GM23338 (cell line): Measurements from ENCODE around the gene CASK. TPM values are rescaled to one million over a fixed set of nuclear protein-coding genes. Genes with fewer than 3 reads are reported as not detected.

Experiments
- ATAC-seq: fragments of 200-7000 bp; cut with Tn5 transposase; 3 replicates; pipeline ENCODE4 v1.9.1; 2020
- DNase-seq: peaks from one replicate; pipeline ENCODE4 v3.0.0-alpha.2; 2015; ENCODE audit warnings: low spot score
- H2AFZ ChIP-seq: fragments of 200-600 bp; sonication (generic); 2 replicates; pipeline ENCODE4 v1.8.0; 2016; ENCODE audit warnings: antibody characterized with exemption, mild to moderate bottlenecking, moderate library complexity
- H3F3A ChIP-seq: fragments of 200-600 bp; sonication (generic); replicated peaks from 2 replicates; pipeline ENCODE4 v1.8.0; 2017; ENCODE audit warnings: antibody characterized with exemption, mixed run types, low read depth
- H3K27ac ChIP-seq: fragments of 200-600 bp; sonication (generic); 2 replicates; pipeline ENCODE4 v1.6.1; 2016; ENCODE audit warnings: low read depth
- H3K27me3 ChIP-seq: fragments of 200-600 bp; sonication (generic); 2 replicates; pipeline ENCODE4 v1.8.0; 2016; ENCODE audit warnings: mild to moderate bottlenecking, mixed run types, moderate library complexity; ENCODE audit not compliant: insufficient read depth
- H3K36me3 ChIP-seq: fragments of 200-600 bp; sonication (generic); 2 replicates; pipeline ENCODE4 v1.8.0; 2016; ENCODE audit warnings: mild to moderate bottlenecking; ENCODE audit not compliant: insufficient read depth
- H3K4me1 ChIP-seq: fragments of 200-600 bp; sonication (generic); 2 replicates; pipeline ENCODE4 v1.8.0; 2016; ENCODE audit warnings: mild to moderate bottlenecking, moderate library complexity; ENCODE audit not compliant: insufficient read depth
- H3K4me2 ChIP-seq: fragments of 200-600 bp; sonication (generic); 2 replicates; pipeline ENCODE4 v1.7.1; 2017; ENCODE audit warnings: mixed run types
- H3K4me3 ChIP-seq: fragments of 200-600 bp; sonication (generic); 2 replicates; pipeline ENCODE4 v1.6.1; 2016; ENCODE audit warnings: mixed run types
- H3K79me2 ChIP-seq: fragments of 200-600 bp; sonication (generic); replicated peaks from 2 replicates; pipeline ENCODE4 v1.8.0; 2017; ENCODE audit warnings: mild to moderate bottlenecking; ENCODE audit not compliant: insufficient read depth
- H3K9me2 ChIP-seq: fragments of 200-600 bp; sonication (generic); 2 replicates; pipeline ENCODE4 v1.8.0; 2017; ENCODE audit not compliant: insufficient read depth
- H4K20me1 ChIP-seq: fragments of 200-600 bp; sonication (generic); replicated peaks from 2 replicates; pipeline ENCODE4 v1.8.0; 2017; ENCODE audit warnings: mild to moderate bottlenecking; ENCODE audit not compliant: insufficient read depth
- H3K27ac Mint-ChIP-seq: 2 replicates; pipeline ENCODE4 v1.8.0; 2020; ENCODE audit warnings: inconsistent platforms, mild to moderate bottlenecking, moderate library complexity, mixed read lengths
- H3K27me3 Mint-ChIP-seq: 3 replicates; pipeline ENCODE4 v1.8.0; 2022; ENCODE audit warnings: low read depth, mild to moderate bottlenecking, moderate library complexity, mixed read lengths, inconsistent platforms; ENCODE audit not compliant: insufficient read depth, poor library complexity
- H3K36me3 Mint-ChIP-seq: 3 replicates; pipeline ENCODE4 v1.8.0; 2021; ENCODE audit warnings: low read depth, mild to moderate bottlenecking, inconsistent platforms, moderate library complexity, mixed read lengths
- H3K4me1 Mint-ChIP-seq: 3 replicates; pipeline ENCODE4 v1.8.0; 2020; ENCODE audit warnings: mild to moderate bottlenecking, inconsistent platforms, mixed read lengths
- H3K4me3 Mint-ChIP-seq: 3 replicates; pipeline ENCODE4 v1.8.0; 2021; ENCODE audit warnings: moderate library complexity, mild to moderate bottlenecking, inconsistent platforms, mixed read lengths
- H3K9me3 Mint-ChIP-seq: 3 replicates; pipeline ENCODE4 v1.8.0; 2020; ENCODE audit warnings: moderate library complexity, mild to moderate bottlenecking, inconsistent platforms, mixed read lengths
- CREB1 ChIP-seq: fragments of 250-450 bp; sonication (Bioruptor Pico); IDR thresholded peaks from 2 replicates; pipeline ENCODE4 v1.5.0; 2020; ENCODE audit warnings: low read depth, mild to moderate bottlenecking, moderate library complexity
- EZH2 ChIP-seq: fragments of 200-600 bp; sonication (generic); IDR thresholded peaks from one replicate; pipeline ENCODE4 v1.8.0; 2017; ENCODE audit warnings: antibody characterized with exemption, mild to moderate bottlenecking, low read depth; ENCODE audit not compliant: unreplicated experiment
- JUNB ChIP-seq: IDR thresholded peaks from one replicate; pipeline ENCODE4 v1.6.1; 2016; ENCODE audit warnings: antibody characterized with exemption; ENCODE audit not compliant: unreplicated experiment
- POLR2AphosphoS5 ChIP-seq: IDR thresholded peaks from 2 replicates; pipeline ENCODE4 v1.6.1; 2016; ENCODE audit warnings: antibody characterized with exemption, low read depth
- ZNF114 ChIP-seq: fragments of 250-450 bp; sonication (Bioruptor Pico); IDR thresholded peaks from 2 replicates; pipeline ENCODE4 v1.5.0; 2020; ENCODE audit warnings: mild to moderate bottlenecking, moderate library complexity
- ZNF331 ChIP-seq: fragments of 250-450 bp; sonication (Bioruptor Pico); IDR thresholded peaks from 2 replicates; pipeline ENCODE4 v1.5.0; 2020; ENCODE audit warnings: low read depth, mild to moderate bottlenecking, moderate library complexity
- polyA plus RNA-seq: library from polyadenylated mRNA; unstranded; fragments of >200 nt; fragmentation: Nextera tagmentation; extraction: Ambion mirVana; gene quantifications from 2 replicates; pipeline ENCODE4 v1.2.1, GENCODE V29; 2016
- total RNA-seq: library from RNA; depleted of rRNA; stranded (reverse); fragments of >200 nt; shearing (Covaris generic); gene quantifications from 2 replicates; pipeline ENCODE4 v1.2.3, GENCODE V29; 2014
- TF ChIP-seq, protein P1 (sequence below), 2 experiments: fragments of 200-600 bp in 1 of 2; sonication (generic) in 1 of 2; conservative IDR thresholded peaks; 2 replicates each; pipeline versions ENCODE4 v1.5.1 to v1.6.1; 2016 to 2017; ENCODE audit warnings: antibody characterized with exemption in 2 of 2, low read depth in 2 of 2, mild to moderate bottlenecking in 2 of 2, moderate library complexity in 1 of 2
- TF ChIP-seq, protein P2 (sequence below): IDR thresholded peaks from 2 replicates; pipeline ENCODE4 v1.6.1; 2016; ENCODE audit warnings: antibody characterized with exemption
- TF ChIP-seq, protein P3 (sequence below): fragments of 250-450 bp; sonication (Bioruptor Pico); IDR thresholded peaks from 2 replicates; pipeline ENCODE4 v1.5.0; 2020; ENCODE audit warnings: mild to moderate bottlenecking, moderate library complexity
- TF ChIP-seq, protein P4 (sequence below): IDR thresholded peaks from one replicate; pipeline ENCODE4 v1.6.1; 2018; ENCODE audit warnings: antibody characterized with exemption; ENCODE audit not compliant: unreplicated experiment

CASK gene
- total and polyA plus RNA-seq, 2 experiments from 2014 or later: 15.3 to 44.4 TPM

DNA sequence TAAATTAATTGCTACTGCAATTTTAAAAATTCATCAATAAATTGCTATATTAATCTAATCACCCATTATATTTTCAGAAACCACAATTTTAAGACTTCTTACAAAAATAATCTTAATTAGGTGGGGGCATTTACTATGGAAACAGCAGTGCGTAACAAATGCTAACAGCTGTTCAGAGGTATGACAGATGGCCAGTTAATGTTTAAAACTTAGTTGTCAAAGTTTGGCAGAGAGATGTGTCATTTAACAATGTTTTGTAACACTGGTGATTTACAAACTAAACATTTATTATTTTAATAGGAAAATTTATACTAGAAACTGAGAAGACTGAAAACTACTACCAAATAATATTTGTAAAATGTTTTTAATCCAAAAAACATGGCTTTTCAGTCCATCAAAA lies 319.8 kb downstream of the CASK start:
- H3K36me3 ChIP-seq: no peaks in the 10 kb centered on the region
- H3K27me3 ChIP-seq: no peaks in the 10 kb centered on the region
- peaks cover 22% of the 10 kb centered on the region for H3K4me1 ChIP-seq
- Mint-ChIP-seq H3K4me1 (peaks cover 40% of the 10 kb centered on the region), H3K9me3 (no peaks in the 10 kb centered on the region), H3K4me3 (no peak overlapping the region), H3K27me3 (no peaks in the 10 kb centered on the region), H3K27ac (no peak overlapping the region), H3K36me3 (peaks cover 18% of the 10 kb centered on the region; the same call in 1 of the 3 replicates)
- H3K27ac ChIP-seq: peak overlapping the region; percentile 85; the same call in 1 of the 2 replicates
- ATAC-seq (no peak), DNase-seq (no peak)
- no peaks in the 10 kb centered on the region for H3F3A ChIP-seq
- no peaks in the 10 kb centered on the region; the same call in 1 of the 2 replicates for H3K9me2 ChIP-seq
- no peak overlapping the region for H3K4me3 ChIP-seq
- TF ChIP-seq, protein P1, sequence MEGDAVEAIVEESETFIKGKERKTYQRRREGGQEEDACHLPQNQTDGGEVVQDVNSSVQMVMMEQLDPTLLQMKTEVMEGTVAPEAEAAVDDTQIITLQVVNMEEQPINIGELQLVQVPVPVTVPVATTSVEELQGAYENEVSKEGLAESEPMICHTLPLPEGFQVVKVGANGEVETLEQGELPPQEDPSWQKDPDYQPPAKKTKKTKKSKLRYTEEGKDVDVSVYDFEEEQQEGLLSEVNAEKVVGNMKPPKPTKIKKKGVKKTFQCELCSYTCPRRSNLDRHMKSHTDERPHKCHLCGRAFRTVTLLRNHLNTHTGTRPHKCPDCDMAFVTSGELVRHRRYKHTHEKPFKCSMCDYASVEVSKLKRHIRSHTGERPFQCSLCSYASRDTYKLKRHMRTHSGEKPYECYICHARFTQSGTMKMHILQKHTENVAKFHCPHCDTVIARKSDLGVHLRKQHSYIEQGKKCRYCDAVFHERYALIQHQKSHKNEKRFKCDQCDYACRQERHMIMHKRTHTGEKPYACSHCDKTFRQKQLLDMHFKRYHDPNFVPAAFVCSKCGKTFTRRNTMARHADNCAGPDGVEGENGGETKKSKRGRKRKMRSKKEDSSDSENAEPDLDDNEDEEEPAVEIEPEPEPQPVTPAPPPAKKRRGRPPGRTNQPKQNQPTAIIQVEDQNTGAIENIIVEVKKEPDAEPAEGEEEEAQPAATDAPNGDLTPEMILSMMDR (conservative IDR thresholded peaks at IDR 0.05; ENCODE audit: low read depth in 2 of 2): no peak
- TF ChIP-seq ZNF114 (no peak), JUNB (no peak), ZNF331 (no peak), EZH2 (no peak), POLR2AphosphoS5 (no peak), CREB1 (CRISPR knock-in tag) (no peak)
- TF ChIP-seq, protein P2, sequence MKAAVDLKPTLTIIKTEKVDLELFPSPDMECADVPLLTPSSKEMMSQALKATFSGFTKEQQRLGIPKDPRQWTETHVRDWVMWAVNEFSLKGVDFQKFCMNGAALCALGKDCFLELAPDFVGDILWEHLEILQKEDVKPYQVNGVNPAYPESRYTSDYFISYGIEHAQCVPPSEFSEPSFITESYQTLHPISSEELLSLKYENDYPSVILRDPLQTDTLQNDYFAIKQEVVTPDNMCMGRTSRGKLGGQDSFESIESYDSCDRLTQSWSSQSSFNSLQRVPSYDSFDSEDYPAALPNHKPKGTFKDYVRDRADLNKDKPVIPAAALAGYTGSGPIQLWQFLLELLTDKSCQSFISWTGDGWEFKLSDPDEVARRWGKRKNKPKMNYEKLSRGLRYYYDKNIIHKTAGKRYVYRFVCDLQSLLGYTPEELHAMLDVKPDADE: no peak
- TF ChIP-seq, protein P3, sequence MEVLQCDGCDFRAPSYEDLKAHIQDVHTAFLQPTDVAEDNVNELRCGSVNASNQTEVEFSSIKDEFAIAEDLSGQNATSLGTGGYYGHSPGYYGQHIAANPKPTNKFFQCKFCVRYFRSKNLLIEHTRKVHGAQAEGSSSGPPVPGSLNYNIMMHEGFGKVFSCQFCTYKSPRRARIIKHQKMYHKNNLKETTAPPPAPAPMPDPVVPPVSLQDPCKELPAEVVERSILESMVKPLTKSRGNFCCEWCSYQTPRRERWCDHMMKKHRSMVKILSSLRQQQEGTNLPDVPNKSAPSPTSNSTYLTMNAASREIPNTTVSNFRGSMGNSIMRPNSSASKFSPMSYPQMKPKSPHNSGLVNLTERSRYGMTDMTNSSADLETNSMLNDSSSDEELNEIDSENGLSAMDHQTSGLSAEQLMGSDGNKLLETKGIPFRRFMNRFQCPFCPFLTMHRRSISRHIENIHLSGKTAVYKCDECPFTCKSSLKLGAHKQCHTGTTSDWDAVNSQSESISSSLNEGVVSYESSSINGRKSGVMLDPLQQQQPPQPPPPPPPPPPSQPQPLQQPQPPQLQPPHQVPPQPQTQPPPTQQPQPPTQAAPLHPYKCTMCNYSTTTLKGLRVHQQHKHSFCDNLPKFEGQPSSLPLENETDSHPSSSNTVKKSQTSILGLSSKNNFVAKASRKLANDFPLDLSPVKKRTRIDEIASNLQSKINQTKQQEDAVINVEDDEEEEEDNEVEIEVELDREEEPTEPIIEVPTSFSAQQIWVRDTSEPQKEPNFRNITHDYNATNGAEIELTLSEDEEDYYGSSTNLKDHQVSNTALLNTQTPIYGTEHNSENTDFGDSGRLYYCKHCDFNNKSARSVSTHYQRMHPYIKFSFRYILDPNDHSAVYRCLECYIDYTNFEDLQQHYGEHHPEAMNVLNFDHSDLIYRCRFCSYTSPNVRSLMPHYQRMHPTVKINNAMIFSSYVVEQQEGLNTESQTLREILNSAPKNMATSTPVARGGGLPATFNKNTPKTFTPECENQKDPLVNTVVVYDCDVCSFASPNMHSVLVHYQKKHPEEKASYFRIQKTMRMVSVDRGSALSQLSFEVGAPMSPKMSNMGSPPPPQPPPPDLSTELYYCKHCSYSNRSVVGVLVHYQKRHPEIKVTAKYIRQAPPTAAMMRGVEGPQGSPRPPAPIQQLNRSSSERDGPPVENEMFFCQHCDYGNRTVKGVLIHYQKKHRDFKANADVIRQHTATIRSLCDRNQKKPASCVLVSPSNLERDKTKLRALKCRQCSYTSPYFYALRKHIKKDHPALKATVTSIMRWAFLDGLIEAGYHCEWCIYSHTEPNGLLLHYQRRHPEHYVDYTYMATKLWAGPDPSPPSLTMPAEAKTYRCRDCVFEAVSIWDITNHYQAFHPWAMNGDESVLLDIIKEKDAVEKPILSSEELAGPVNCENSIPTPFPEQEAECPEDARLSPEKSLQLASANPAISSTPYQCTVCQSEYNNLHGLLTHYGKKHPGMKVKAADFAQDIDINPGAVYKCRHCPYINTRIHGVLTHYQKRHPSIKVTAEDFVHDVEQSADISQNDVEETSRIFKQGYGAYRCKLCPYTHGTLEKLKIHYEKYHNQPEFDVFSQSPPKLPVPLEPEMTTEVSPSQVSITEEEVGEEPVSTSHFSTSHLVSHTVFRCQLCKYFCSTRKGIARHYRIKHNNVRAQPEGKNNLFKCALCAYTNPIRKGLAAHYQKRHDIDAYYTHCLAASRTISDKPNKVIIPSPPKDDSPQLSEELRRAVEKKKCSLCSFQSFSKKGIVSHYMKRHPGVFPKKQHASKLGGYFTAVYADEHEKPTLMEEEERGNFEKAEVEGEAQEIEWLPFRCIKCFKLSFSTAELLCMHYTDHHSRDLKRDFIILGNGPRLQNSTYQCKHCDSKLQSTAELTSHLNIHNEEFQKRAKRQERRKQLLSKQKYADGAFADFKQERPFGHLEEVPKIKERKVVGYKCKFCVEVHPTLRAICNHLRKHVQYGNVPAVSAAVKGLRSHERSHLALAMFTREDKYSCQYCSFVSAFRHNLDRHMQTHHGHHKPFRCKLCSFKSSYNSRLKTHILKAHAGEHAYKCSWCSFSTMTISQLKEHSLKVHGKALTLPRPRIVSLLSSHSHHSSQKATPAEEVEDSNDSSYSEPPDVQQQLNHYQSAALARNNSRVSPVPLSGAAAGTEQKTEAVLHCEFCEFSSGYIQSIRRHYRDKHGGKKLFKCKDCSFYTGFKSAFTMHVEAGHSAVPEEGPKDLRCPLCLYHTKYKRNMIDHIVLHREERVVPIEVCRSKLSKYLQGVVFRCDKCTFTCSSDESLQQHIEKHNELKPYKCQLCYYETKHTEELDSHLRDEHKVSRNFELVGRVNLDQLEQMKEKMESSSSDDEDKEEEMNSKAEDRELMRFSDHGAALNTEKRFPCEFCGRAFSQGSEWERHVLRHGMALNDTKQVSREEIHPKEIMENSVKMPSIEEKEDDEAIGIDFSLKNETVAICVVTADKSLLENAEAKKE (CRISPR knock-in tag): no peak
- TF ChIP-seq, protein P4, sequence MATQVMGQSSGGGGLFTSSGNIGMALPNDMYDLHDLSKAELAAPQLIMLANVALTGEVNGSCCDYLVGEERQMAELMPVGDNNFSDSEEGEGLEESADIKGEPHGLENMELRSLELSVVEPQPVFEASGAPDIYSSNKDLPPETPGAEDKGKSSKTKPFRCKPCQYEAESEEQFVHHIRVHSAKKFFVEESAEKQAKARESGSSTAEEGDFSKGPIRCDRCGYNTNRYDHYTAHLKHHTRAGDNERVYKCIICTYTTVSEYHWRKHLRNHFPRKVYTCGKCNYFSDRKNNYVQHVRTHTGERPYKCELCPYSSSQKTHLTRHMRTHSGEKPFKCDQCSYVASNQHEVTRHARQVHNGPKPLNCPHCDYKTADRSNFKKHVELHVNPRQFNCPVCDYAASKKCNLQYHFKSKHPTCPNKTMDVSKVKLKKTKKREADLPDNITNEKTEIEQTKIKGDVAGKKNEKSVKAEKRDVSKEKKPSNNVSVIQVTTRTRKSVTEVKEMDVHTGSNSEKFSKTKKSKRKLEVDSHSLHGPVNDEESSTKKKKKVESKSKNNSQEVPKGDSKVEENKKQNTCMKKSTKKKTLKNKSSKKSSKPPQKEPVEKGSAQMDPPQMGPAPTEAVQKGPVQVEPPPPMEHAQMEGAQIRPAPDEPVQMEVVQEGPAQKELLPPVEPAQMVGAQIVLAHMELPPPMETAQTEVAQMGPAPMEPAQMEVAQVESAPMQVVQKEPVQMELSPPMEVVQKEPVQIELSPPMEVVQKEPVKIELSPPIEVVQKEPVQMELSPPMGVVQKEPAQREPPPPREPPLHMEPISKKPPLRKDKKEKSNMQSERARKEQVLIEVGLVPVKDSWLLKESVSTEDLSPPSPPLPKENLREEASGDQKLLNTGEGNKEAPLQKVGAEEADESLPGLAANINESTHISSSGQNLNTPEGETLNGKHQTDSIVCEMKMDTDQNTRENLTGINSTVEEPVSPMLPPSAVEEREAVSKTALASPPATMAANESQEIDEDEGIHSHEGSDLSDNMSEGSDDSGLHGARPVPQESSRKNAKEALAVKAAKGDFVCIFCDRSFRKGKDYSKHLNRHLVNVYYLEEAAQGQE: no peak
- no peak overlapping the region for H2AFZ ChIP-seq
- H4K20me1 ChIP-seq: no peaks in the 10 kb centered on the region
- H3K4me2 ChIP-seq: 0 out of 2 replicates have a peak overlapping the region, but pooled peaks have one; percentile 15
- H3K79me2 ChIP-seq: no peaks in the 10 kb centered on the region
